SK-N-MC (cell line): Measurements from ENCODE around the gene EFTUD2.

Experiments used
- EZH2 ChIP-seq: fragments of 200-600 bp; sonication (generic); IDR thresholded peaks from one replicate; pipeline ENCODE4 v1.6.1; 2017; ENCODE audit warnings: antibody characterized with exemption
- FOXP2 ChIP-seq: optimal IDR thresholded peaks from 2 replicates; pipeline ENCODE3; 2011; ENCODE audit warnings: mild to moderate bottlenecking, moderate library complexity; ENCODE audit not compliant: insufficient read depth; ENCODE audit errors: extremely low read length, control extremely low read depth
- POLR2AphosphoS5 ChIP-seq: IDR thresholded peaks from 2 replicates; pipeline ENCODE4 v1.6.1; 2012; ENCODE audit warnings: mild to moderate bottlenecking, low read depth, low read length, borderline replicate concordance

GRCh38 chr17:44827863-44828262 lies 71.4 kb downstream of the EFTUD2 start:
- no peak for TF ChIP-seq EZH2
- TF ChIP-seq POLR2AphosphoS5 = no peak
- no peak for TF ChIP-seq FOXP2
